HG03521 (cell line): ENCODE measurements around the gene NOL9.

ENCODE experiments used
- ATAC-seq: cut with Tn5 transposase; IDR thresholded peaks from one replicate; pipeline ENCODE4 v1.9.1; 2021; ENCODE audit warnings: mild to moderate bottlenecking, moderate library complexity; ENCODE audit not compliant: unreplicated experiment

NOL9 gene

GRCh38 chr1:6591222-6591621 lies 36.9 kb upstream of the NOL9 start:
- no peak for ATAC-seq

- no peak for ATAC-seq
Observed at GRCh38 chr1:6590046-6590445, 35.7 kb upstream of the NOL9 start.

- ATAC-seq = no peak
Observed at GRCh38 chr1:6588893-6589520, 34.7 kb upstream of the NOL9 start.

- no peak for ATAC-seq
Observed at GRCh38 chr1:6588128-6588892, 34.0 kb upstream of the NOL9 start.

GRCh38 chr1:6587261-6588005 lies 33.1 kb upstream of the NOL9 start:
- ATAC-seq = no peak

- ATAC-seq = no peak
Observed at GRCh38 chr1:6586404-6586816, 32.1 kb upstream of the NOL9 start.

- no peak for ATAC-seq
Observed at GRCh38 chr1:6585841-6586240, 31.5 kb upstream of the NOL9 start.

GRCh38 chr1:6585081-6585722 lies 30.9 kb upstream of the NOL9 start:
- no peak for ATAC-seq

- ATAC-seq = no peak
Observed at GRCh38 chr1:6584126-6585080, 30.1 kb upstream of the NOL9 start.

- ATAC-seq = no peak
Observed at GRCh38 chr1:6582370-6582769, 28.1 kb upstream of the NOL9 start.

GRCh38 chr1:6581561-6582305 lies 27.4 kb upstream of the NOL9 start:
- no peak for ATAC-seq

GRCh38 chr1:6580593-6581409 lies 26.5 kb upstream of the NOL9 start:
- ATAC-seq = no peak

GRCh38 chr1:6580119-6580592 lies 25.8 kb upstream of the NOL9 start:
- ATAC-seq = no peak

GRCh38 chr1:6579374-6580118 lies 25.2 kb upstream of the NOL9 start, which contains the start of gene ZBTB48:
Gene ZBTB48 (plus strand): TSS chr1:6579994. CDS start chr1:6580610, 616 bp downstream.
- peak; percentile 95 for ATAC-seq

- no peak for ATAC-seq
Observed at GRCh38 chr1:6578624-6579373, 24.5 kb upstream of the NOL9 start.

- no peak for ATAC-seq
Observed at GRCh38 chr1:6577831-6578525, 23.7 kb upstream of the NOL9 start.
